Measurements from ENCODE around the gene ERICH6. TPM values are rescaled to one million over a fixed set of nuclear protein-coding genes. Genes with fewer than 3 reads are reported as not detected.

Gene ERICH6
- total and polyA plus RNA-seq, 8 donors, result 0.37 TPM; not detected in 7

- WGBS, 5 donors, result 79 to 85% (median 82%) methylated on average over 19 of the region's 19 CpGs
- intact Hi-C loops (cut with DNase I; ENCODE audit: low total_unique reads), result no loop called here
- H3K27me3 ChIP-seq, result no peaks in the 10 kb centered on the region
- peak overlapping the region in 3 of 5 donors; percentile 8 to 36 (median 15) for H3K27ac ChIP-seq
- TF ChIP-seq CTCF (IDR thresholded peaks at IDR 0.05) (no peak), POLR2AphosphoS5 (IDR thresholded peaks at IDR 0.05) (peak in 1 of 3 donors; percentile 19)
- peak in 1 of 2 donors; percentile 44 for DNase-seq
- H3K36me3 ChIP-seq, result no peaks in the 10 kb centered on the region
- no peaks in the 10 kb centered on the region for H3K9me3 ChIP-seq
- no peak overlapping the region for H3K4me3 ChIP-seq
- peaks cover 0 to 17% (median 3%) of the 10 kb centered on the region in 4 donors for H3K4me1 ChIP-seq
These were observed 24.2 kb upstream of the ERICH6 start for GRCh38 chr3:150727653-150728502.

GRCh38 chr3:150725548-150725947 lies 21.8 kb upstream of the ERICH6 start:
- peak overlapping the region in 3 of 5 donors; percentile 18 to 56 (median 24) for H3K27ac ChIP-seq
- peak; percentile 60 to 83 for DNase-seq
- no peaks in the 10 kb centered on the region for H3K36me3 ChIP-seq
- H3K27me3 ChIP-seq, result no peaks in the 10 kb centered on the region
- H3K9me3 ChIP-seq, result no peaks in the 10 kb centered on the region
- 40 to 67% (median 49%) methylated on average over 7 of the region's 7 CpGs for WGBS, 5 donors
- intact Hi-C loops (cut with DNase I; ENCODE audit: low total_unique reads), result no loop called here
- TF ChIP-seq POLR2A (IDR thresholded peaks at IDR 0.05) (no peak), POLR2AphosphoS5 (IDR thresholded peaks at IDR 0.05) (peak in 1 of 3 donors; percentile 38)
- H3K4me1 ChIP-seq, result peaks cover 0 to 24% (median 7%) of the 10 kb centered on the region in 4 donors
- no peak overlapping the region for H3K4me3 ChIP-seq

- peaks cover 0 to 17% (median 7%) of the 10 kb centered on the region in 4 donors for H3K4me1 ChIP-seq
- no peak overlapping the region for H3K27ac ChIP-seq
- WGBS, 5 donors, result 26 to 58% (median 49%) methylated on average over 6 of the region's 6 CpGs
- peak in 1 of 2 donors; percentile 48 for DNase-seq
- TF ChIP-seq POLR2AphosphoS5 (IDR thresholded peaks at IDR 0.05) (no peak), EP300 (IDR thresholded peaks at IDR 0.05) (no peak), CTCF (IDR thresholded peaks at IDR 0.05) (no peak), POLR2A (IDR thresholded peaks at IDR 0.05) (no peak)
- no peak overlapping the region for H3K4me3 ChIP-seq
- H3K36me3 ChIP-seq, result no peaks in the 10 kb centered on the region
- intact Hi-C loops (cut with DNase I; ENCODE audit: low total_unique reads), result loop anchor here (5.0 kb wide), 2 partner anchors 48 to 138 kb away; no protein-coding TSS in a partner anchor
- no peaks in the 10 kb centered on the region for H3K9me3 ChIP-seq
- no peaks in the 10 kb centered on the region for H3K27me3 ChIP-seq
These were observed 20.2 kb upstream of the ERICH6 start for GRCh38 chr3:150723946-150724345.

- intact Hi-C loops (cut with DNase I; ENCODE audit: low total_unique reads), result loop anchor here (5.0 kb wide), 2 partner anchors 50 to 140 kb away; no protein-coding TSS in a partner anchor
- no peak for TF ChIP-seq POLR2AphosphoS5 (IDR thresholded peaks at IDR 0.05)
- 90 to 98% (median 94%) methylated on average over 3 of the region's 3 CpGs for WGBS, 5 donors
- Histone ChIP-seq H3K36me3 (no peaks in the 10 kb centered on the region), H3K27ac (no peak overlapping the region), H3K4me3 (no peak overlapping the region), H3K9me3 (no peaks in the 10 kb centered on the region), H3K27me3 (no peaks in the 10 kb centered on the region), H3K4me1 (peaks cover 0 to 13% (median 6%) of the 10 kb centered on the region in 4 donors)
- no peak for DNase-seq
These were observed 18.5 kb upstream of the ERICH6 start for GRCh38 chr3:150722267-150722666.

GRCh38 chr3:150721285-150722130 lies 17.8 kb upstream of the ERICH6 start:
- Histone ChIP-seq H3K27me3 (no peaks in the 10 kb centered on the region), H3K4me3 (no peak overlapping the region), H3K27ac (no peak overlapping the region), H3K4me1 (peaks cover 0 to 13% (median 6%) of the 10 kb centered on the region in 4 donors), H3K36me3 (no peaks in the 10 kb centered on the region), H3K9me3 (no peaks in the 10 kb centered on the region)
- no peak for TF ChIP-seq EP300 (IDR thresholded peaks at IDR 0.05)
- TF ChIP-seq CTCF (IDR thresholded peaks at IDR 0.05), result peak in 5 of 7 experiments; percentile 76 to 92 (median 85)
- peak in 1 of 3 donors; percentile 21 for TF ChIP-seq POLR2AphosphoS5 (IDR thresholded peaks at IDR 0.05)
- intact Hi-C loops (cut with DNase I; ENCODE audit: low total_unique reads), result loop anchor here (5.0 kb wide), 2 partner anchors 51 to 141 kb away; no protein-coding TSS in a partner anchor
- peak in 1 of 2 donors; percentile 85 for DNase-seq
- WGBS, 5 donors, result 26 to 32% (median 28%) methylated on average over 13 of the region's 13 CpGs

Measured in stomach (tissue), 9 donors.